Measurements from ENCODE around the gene BRINP1.

The BRINP1 gene

GRCh38 chr9:119197893-119198607 is 171.2 kb downstream of the BRINP1 start:
- Histone ChIP-seq H2AFZ (ENCODE audit: low read length) (no peak overlapping the region), H3K9ac (ENCODE audit: low read depth, low read length, poor library complexity, severe bottlenecking) (no peak overlapping the region), H3K9me3 (ENCODE audit: insufficient read depth, low read depth, low read length) (no peaks in the 10 kb centered on the region), H3F3A (ENCODE audit: low read depth) (no peaks in the 10 kb centered on the region), H3K4me2 (ENCODE audit: low read depth, low read length, poor library complexity, severe bottlenecking) (no peak overlapping the region), H3K4me3 (ENCODE audit: low read length, poor library complexity, severe bottlenecking) (no peak overlapping the region), H3K27me3 (ENCODE audit: insufficient read depth, low read length, poor library complexity, severe bottlenecking) (no peaks in the 10 kb centered on the region), H3K4me1 (ENCODE audit: insufficient read depth, low read length, poor library complexity, severe bottlenecking) (no peaks in the 10 kb centered on the region), H3K9me2 (replicated peaks; ENCODE audit: low read depth, low read length) (no peaks in the 10 kb centered on the region), H4K20me1 (ENCODE audit: insufficient read depth, low read length, poor library complexity, severe bottlenecking) (no peaks in the 10 kb centered on the region), H3K36me3 (ENCODE audit: insufficient read depth, low read length) (no peaks in the 10 kb centered on the region), H3K79me2 (ENCODE audit: insufficient read depth, low read length) (no peaks in the 10 kb centered on the region)
- TF ChIP-seq EZH2phosphoT487 (IDR thresholded peaks at IDR 0.05; ENCODE audit: borderline replicate concordance): no peak
- TF ChIP-seq CTCF (conservative IDR thresholded peaks at IDR 0.05; ENCODE audit: low read length): no peak

- H3K4me1 ChIP-seq (ENCODE audit: insufficient read depth, low read length, poor library complexity, severe bottlenecking): no peaks in the 10 kb centered on the region
- TF ChIP-seq EZH2phosphoT487 (IDR thresholded peaks at IDR 0.05; ENCODE audit: borderline replicate concordance): no peak
- TF ChIP-seq CTCF (conservative IDR thresholded peaks at IDR 0.05; ENCODE audit: low read length): no peak
- no peaks in the 10 kb centered on the region for H3K9me2 ChIP-seq (replicated peaks; ENCODE audit: low read depth, low read length)
- no peaks in the 10 kb centered on the region for H3K27me3 ChIP-seq (ENCODE audit: insufficient read depth, low read length, poor library complexity, severe bottlenecking)
- no peaks in the 10 kb centered on the region for H3K9me3 ChIP-seq (ENCODE audit: insufficient read depth, low read depth, low read length)
- no peak overlapping the region for H3K4me3 ChIP-seq (ENCODE audit: low read length, poor library complexity, severe bottlenecking)
- H2AFZ ChIP-seq (ENCODE audit: low read length): no peak overlapping the region
- H3K36me3 ChIP-seq (ENCODE audit: insufficient read depth, low read length): no peaks in the 10 kb centered on the region
- H3F3A ChIP-seq (ENCODE audit: low read depth): no peaks in the 10 kb centered on the region
- H4K20me1 ChIP-seq (ENCODE audit: insufficient read depth, low read length, poor library complexity, severe bottlenecking): no peaks in the 10 kb centered on the region
- H3K4me2 ChIP-seq (ENCODE audit: low read depth, low read length, poor library complexity, severe bottlenecking): no peak overlapping the region
- no peak overlapping the region for H3K9ac ChIP-seq (ENCODE audit: low read depth, low read length, poor library complexity, severe bottlenecking)
- H3K79me2 ChIP-seq (ENCODE audit: insufficient read depth, low read length): no peaks in the 10 kb centered on the region
Observed at GRCh38 chr9:119195521-119195920, 173.7 kb downstream of the BRINP1 start.

- no peaks in the 10 kb centered on the region for H3K36me3 ChIP-seq (ENCODE audit: insufficient read depth, low read length)
- no peaks in the 10 kb centered on the region for H4K20me1 ChIP-seq (ENCODE audit: insufficient read depth, low read length, poor library complexity, severe bottlenecking)
- H3K4me1 ChIP-seq (ENCODE audit: insufficient read depth, low read length, poor library complexity, severe bottlenecking): no peaks in the 10 kb centered on the region
- no peaks in the 10 kb centered on the region for H3K9me2 ChIP-seq (replicated peaks; ENCODE audit: low read depth, low read length)
- H3K4me2 ChIP-seq (ENCODE audit: low read depth, low read length, poor library complexity, severe bottlenecking): no peak overlapping the region
- no peaks in the 10 kb centered on the region for H3F3A ChIP-seq (ENCODE audit: low read depth)
- TF ChIP-seq EZH2phosphoT487 (IDR thresholded peaks at IDR 0.05; ENCODE audit: borderline replicate concordance) (no peak), CTCF (conservative IDR thresholded peaks at IDR 0.05; ENCODE audit: low read length) (no peak)
- H3K9ac ChIP-seq (ENCODE audit: low read depth, low read length, poor library complexity, severe bottlenecking): no peak overlapping the region
- no peak overlapping the region for H2AFZ ChIP-seq (ENCODE audit: low read length)
- H3K27me3 ChIP-seq (ENCODE audit: insufficient read depth, low read length, poor library complexity, severe bottlenecking): no peaks in the 10 kb centered on the region
- no peaks in the 10 kb centered on the region for H3K79me2 ChIP-seq (ENCODE audit: insufficient read depth, low read length)
- H3K9me3 ChIP-seq (ENCODE audit: insufficient read depth, low read depth, low read length): no peaks in the 10 kb centered on the region; the same call in 1 of the 2 replicates
- no peak overlapping the region for H3K4me3 ChIP-seq (ENCODE audit: low read length, poor library complexity, severe bottlenecking)
Observed at GRCh38 chr9:119185298-119185697, 183.9 kb downstream of the BRINP1 start.
